Measurements from ENCODE around the gene MARVELD1. TPM values are rescaled to one million over a fixed set of nuclear protein-coding genes. Genes with fewer than 3 reads are reported as not detected.

Gene MARVELD1
- total and polyA plus RNA-seq, 2 of the 13 experiments (the other 11 are each of a cell fraction or from before 2014, with no cell fraction given), result not detected

DNA sequence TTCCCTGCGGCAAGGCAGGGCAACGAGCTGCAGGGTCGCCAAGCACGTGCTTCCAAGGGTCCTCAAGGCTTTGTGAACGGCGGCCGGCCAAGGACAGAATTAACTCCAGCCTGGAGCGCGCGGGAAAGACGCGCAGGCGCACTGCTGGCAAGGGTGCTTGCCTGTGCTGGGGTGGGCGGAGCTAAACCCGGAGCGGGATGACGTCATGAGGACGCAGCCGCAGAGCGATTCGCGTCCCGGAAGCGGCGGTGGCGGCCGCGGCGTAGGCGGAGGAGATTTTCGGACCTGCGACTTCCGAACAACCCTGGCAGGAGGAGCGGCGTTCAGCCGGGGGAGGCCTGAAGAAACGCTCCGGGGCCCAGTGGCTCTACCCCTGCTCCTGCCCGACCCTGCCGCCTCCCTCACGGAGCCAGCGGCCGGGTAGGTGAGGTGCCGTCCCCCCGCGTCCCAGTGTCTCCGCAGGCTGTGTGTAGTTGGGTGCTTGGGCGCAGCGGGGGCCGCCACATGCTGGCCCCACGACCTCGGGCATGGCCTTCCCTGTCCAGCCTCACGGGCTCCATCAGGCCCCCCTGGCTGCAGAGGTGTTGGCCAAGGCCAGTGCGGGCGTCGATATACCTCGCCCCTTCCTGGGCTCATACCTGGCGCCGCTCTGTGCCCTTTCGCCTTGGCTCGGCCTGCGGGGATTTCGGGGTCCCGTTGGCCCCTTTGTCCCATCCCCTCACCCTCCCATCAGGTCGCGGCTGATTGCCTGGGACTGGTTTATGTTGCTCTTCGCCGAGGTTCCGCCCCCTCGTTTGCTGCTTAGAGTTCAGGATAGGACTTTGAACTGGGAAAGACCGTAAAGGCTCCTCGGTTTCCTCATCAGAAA lies 23.6 kb downstream of the MARVELD1 start, which contains the start of gene ZFYVE27 (continued):
- TF ChIP-seq, protein P1, sequence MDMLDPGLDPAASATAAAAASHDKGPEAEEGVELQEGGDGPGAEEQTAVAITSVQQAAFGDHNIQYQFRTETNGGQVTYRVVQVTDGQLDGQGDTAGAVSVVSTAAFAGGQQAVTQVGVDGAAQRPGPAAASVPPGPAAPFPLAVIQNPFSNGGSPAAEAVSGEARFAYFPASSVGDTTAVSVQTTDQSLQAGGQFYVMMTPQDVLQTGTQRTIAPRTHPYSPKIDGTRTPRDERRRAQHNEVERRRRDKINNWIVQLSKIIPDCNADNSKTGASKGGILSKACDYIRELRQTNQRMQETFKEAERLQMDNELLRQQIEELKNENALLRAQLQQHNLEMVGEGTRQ (IDR thresholded peaks at IDR 0.05; ENCODE audit: low read depth, low read length), result no peak
- TF ChIP-seq, protein P1 (CRISPR knock-in tag; IDR thresholded peaks at IDR 0.05; ENCODE audit: borderline replicate concordance), result no peak; the same call in 1 of the 2 replicates
- TF ChIP-seq, protein P2, sequence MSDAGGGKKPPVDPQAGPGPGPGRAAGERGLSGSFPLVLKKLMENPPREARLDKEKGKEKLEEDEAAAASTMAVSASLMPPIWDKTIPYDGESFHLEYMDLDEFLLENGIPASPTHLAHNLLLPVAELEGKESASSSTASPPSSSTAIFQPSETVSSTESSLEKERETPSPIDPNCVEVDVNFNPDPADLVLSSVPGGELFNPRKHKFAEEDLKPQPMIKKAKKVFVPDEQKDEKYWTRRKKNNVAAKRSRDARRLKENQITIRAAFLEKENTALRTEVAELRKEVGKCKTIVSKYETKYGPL (CRISPR knock-in tag; IDR thresholded peaks at IDR 0.05), result peak; percentile 72; the same call in 1 of the 2 replicates
- TF ChIP-seq HNRNPLL (IDR thresholded peaks at IDR 0.05; ENCODE audit: low read depth, low read length, poor library complexity, severe bottlenecking) (peak; percentile 96), TOE1 (CRISPR knock-in tag; IDR thresholded peaks at IDR 0.05) (peak; percentile 93; the same call in 1 of the 2 replicates), ZNF34 (CRISPR knock-in tag; IDR thresholded peaks at IDR 0.05; ENCODE audit: borderline replicate concordance) (no peak; the same call in 1 of the 2 replicates), FLYWCH1 (CRISPR knock-in tag; IDR thresholded peaks at IDR 0.05) (peak; percentile 98), SNAI1 (CRISPR knock-in tag; IDR thresholded peaks at IDR 0.05; ENCODE audit: borderline replicate concordance) (peak; percentile 97), ZNF713 (CRISPR knock-in tag; IDR thresholded peaks at IDR 0.05) (no peak; the same call in 1 of the 2 replicates), ZNF850 (CRISPR knock-in tag; conservative IDR thresholded peaks at IDR 0.05) (no peak), STAG1 (CRISPR knock-in tag; IDR thresholded peaks at IDR 0.05) (no peak), NAIF1 (CRISPR knock-in tag; IDR thresholded peaks at IDR 0.05; ENCODE audit: borderline replicate concordance) (peak; percentile 86; the same call in 1 of the 2 replicates), ZNF598 (CRISPR knock-in tag; IDR thresholded peaks at IDR 0.05; ENCODE audit: borderline replicate concordance) (peak; percentile 92)
- TF ChIP-seq, protein P3, sequence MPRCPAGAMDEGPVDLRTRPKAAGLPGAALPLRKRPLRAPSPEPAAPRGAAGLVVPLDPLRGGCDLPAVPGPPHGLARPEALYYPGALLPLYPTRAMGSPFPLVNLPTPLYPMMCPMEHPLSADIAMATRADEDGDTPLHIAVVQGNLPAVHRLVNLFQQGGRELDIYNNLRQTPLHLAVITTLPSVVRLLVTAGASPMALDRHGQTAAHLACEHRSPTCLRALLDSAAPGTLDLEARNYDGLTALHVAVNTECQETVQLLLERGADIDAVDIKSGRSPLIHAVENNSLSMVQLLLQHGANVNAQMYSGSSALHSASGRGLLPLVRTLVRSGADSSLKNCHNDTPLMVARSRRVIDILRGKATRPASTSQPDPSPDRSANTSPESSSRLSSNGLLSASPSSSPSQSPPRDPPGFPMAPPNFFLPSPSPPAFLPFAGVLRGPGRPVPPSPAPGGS (CRISPR knock-in tag; IDR thresholded peaks at IDR 0.05), result peak; percentile 66
- TF ChIP-seq, protein P4, sequence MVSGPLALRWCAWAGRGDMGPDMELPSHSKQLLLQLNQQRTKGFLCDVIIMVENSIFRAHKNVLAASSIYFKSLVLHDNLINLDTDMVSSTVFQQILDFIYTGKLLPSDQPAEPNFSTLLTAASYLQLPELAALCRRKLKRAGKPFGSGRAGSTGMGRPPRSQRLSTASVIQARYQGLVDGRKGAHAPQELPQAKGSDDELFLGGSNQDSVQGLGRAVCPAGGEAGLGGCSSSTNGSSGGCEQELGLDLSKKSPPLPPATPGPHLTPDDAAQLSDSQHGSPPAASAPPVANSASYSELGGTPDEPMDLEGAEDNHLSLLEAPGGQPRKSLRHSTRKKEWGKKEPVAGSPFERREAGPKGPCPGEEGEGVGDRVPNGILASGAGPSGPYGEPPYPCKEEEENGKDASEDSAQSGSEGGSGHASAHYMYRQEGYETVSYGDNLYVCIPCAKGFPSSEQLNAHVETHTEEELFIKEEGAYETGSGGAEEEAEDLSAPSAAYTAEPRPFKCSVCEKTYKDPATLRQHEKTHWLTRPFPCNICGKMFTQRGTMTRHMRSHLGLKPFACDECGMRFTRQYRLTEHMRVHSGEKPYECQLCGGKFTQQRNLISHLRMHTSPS (CRISPR knock-in tag; IDR thresholded peaks at IDR 0.05; ENCODE audit: low read depth), result peak; percentile 73
- TF ChIP-seq, protein P5, sequence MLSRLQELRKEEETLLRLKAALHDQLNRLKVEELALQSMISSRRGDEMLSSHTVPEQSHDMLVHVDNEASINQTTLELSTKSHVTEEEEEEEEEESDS (CRISPR knock-in tag; IDR thresholded peaks at IDR 0.05; ENCODE audit: borderline replicate concordance), result peak; percentile 96
- TF ChIP-seq, protein P6, sequence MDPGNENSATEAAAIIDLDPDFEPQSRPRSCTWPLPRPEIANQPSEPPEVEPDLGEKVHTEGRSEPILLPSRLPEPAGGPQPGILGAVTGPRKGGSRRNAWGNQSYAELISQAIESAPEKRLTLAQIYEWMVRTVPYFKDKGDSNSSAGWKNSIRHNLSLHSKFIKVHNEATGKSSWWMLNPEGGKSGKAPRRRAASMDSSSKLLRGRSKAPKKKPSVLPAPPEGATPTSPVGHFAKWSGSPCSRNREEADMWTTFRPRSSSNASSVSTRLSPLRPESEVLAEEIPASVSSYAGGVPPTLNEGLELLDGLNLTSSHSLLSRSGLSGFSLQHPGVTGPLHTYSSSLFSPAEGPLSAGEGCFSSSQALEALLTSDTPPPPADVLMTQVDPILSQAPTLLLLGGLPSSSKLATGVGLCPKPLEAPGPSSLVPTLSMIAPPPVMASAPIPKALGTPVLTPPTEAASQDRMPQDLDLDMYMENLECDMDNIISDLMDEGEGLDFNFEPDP (CRISPR knock-in tag; conservative IDR thresholded peaks at IDR 0.05), result peak; percentile 99; the same call in 1 of the 2 replicates
- TF ChIP-seq, protein P7, sequence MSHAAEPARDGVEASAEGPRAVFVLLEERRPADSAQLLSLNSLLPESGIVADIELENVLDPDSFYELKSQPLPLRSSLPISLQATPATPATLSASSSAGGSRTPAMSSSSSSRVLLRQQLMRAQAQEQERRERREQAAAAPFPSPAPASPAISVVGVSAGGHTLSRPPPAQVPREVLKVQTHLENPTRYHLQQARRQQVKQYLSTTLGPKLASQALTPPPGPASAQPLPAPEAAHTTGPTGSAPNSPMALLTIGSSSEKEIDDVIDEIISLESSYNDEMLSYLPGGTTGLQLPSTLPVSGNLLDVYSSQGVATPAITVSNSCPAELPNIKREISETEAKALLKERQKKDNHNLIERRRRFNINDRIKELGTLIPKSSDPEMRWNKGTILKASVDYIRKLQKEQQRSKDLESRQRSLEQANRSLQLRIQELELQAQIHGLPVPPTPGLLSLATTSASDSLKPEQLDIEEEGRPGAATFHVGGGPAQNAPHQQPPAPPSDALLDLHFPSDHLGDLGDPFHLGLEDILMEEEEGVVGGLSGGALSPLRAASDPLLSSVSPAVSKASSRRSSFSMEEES (CRISPR knock-in tag; IDR thresholded peaks at IDR 0.05), result peak; percentile 87

Measured in HepG2 (cell line).